ENCODE measurements around the gene EXOC2.

EXOC2 gene

GRCh38 chr6:518218-518617 lies 174.7 kb downstream of the EXOC2 start:
- H3K27ac ChIP-seq: no peak overlapping the region
- no peaks in the 10 kb centered on the region for H3K36me3 ChIP-seq (ENCODE audit: insufficient read depth)
- H3K79me2 ChIP-seq (ENCODE audit: insufficient read depth, low read depth): no peaks in the 10 kb centered on the region
- H2AFZ ChIP-seq (ENCODE audit: low read depth): no peak overlapping the region
- no peaks in the 10 kb centered on the region for H3K4me1 ChIP-seq (ENCODE audit: low read depth, poor library complexity, severe bottlenecking)
- H3K4me3 ChIP-seq (IDR thresholded peaks at IDR 0.05; ENCODE audit: insufficient read depth, low read depth, low read length): no peak overlapping the region
- no peaks in the 10 kb centered on the region for H4K20me1 ChIP-seq (ENCODE audit: insufficient read depth)
- no peak overlapping the region for H3K4me2 ChIP-seq
- H3K27me3 ChIP-seq (ENCODE audit: insufficient read depth, low read depth): no peaks in the 10 kb centered on the region
- H3K9ac ChIP-seq: no peak overlapping the region
- no peak for TF ChIP-seq CTCF (conservative IDR thresholded peaks at IDR 0.05; ENCODE audit: low read depth, low read length)

- Histone ChIP-seq H3K4me1 (ENCODE audit: low read depth, poor library complexity, severe bottlenecking) (no peaks in the 10 kb centered on the region), H3K4me2 (no peak overlapping the region), H3K4me3 (IDR thresholded peaks at IDR 0.05; ENCODE audit: insufficient read depth, low read depth, low read length) (no peak overlapping the region), H3K79me2 (ENCODE audit: insufficient read depth, low read depth) (no peaks in the 10 kb centered on the region), H4K20me1 (ENCODE audit: insufficient read depth) (no peaks in the 10 kb centered on the region), H3K27ac (no peak overlapping the region), H3K36me3 (ENCODE audit: insufficient read depth) (no peaks in the 10 kb centered on the region), H2AFZ (ENCODE audit: low read depth) (no peak overlapping the region), H3K27me3 (ENCODE audit: insufficient read depth, low read depth) (no peaks in the 10 kb centered on the region), H3K9ac (no peak overlapping the region)
- no peak for TF ChIP-seq CTCF (conservative IDR thresholded peaks at IDR 0.05; ENCODE audit: low read depth, low read length)
Measured at GRCh38 chr6:516213-516612, 176.7 kb downstream of the EXOC2 start.

GRCh38 chr6:515267-515666 lies 177.7 kb downstream of the EXOC2 start:
- Histone ChIP-seq H3K27me3 (ENCODE audit: insufficient read depth, low read depth) (no peaks in the 10 kb centered on the region), H3K4me2 (no peak overlapping the region), H3K36me3 (ENCODE audit: insufficient read depth) (no peaks in the 10 kb centered on the region), H4K20me1 (ENCODE audit: insufficient read depth) (no peaks in the 10 kb centered on the region), H3K27ac (no peak overlapping the region), H3K4me1 (ENCODE audit: low read depth, poor library complexity, severe bottlenecking) (no peaks in the 10 kb centered on the region), H3K9ac (no peak overlapping the region), H3K79me2 (ENCODE audit: insufficient read depth, low read depth) (no peaks in the 10 kb centered on the region), H3K4me3 (IDR thresholded peaks at IDR 0.05; ENCODE audit: insufficient read depth, low read depth, low read length) (no peak overlapping the region), H2AFZ (ENCODE audit: low read depth) (no peak overlapping the region)
- no peak for TF ChIP-seq CTCF (conservative IDR thresholded peaks at IDR 0.05; ENCODE audit: low read depth, low read length)

- TF ChIP-seq CTCF (conservative IDR thresholded peaks at IDR 0.05; ENCODE audit: low read depth, low read length): no peak
- Histone ChIP-seq H3K4me1 (ENCODE audit: low read depth, poor library complexity, severe bottlenecking) (no peaks in the 10 kb centered on the region), H2AFZ (ENCODE audit: low read depth) (no peak overlapping the region), H3K9ac (no peak overlapping the region), H3K27ac (no peak overlapping the region), H3K36me3 (ENCODE audit: insufficient read depth) (no peaks in the 10 kb centered on the region), H3K4me3 (IDR thresholded peaks at IDR 0.05; ENCODE audit: insufficient read depth, low read depth, low read length) (no peak overlapping the region), H3K79me2 (ENCODE audit: insufficient read depth, low read depth) (no peaks in the 10 kb centered on the region), H3K27me3 (ENCODE audit: insufficient read depth, low read depth) (no peaks in the 10 kb centered on the region), H4K20me1 (ENCODE audit: insufficient read depth) (no peaks in the 10 kb centered on the region), H3K4me2 (no peak overlapping the region)
Measured at GRCh38 chr6:514396-514978, 178.5 kb downstream of the EXOC2 start.

Data from KMS-11 (cell line).